Ramos (cell line): Measurements from ENCODE around the gene TCOF1.
"Not testable (repeated sequence)": the region's sequence is repeated elsewhere in the genome, so short reads cannot be mapped to it uniquely, and the experiment has no call there.

Experiments
- in situ Hi-C: fragments of 300-500 bp; cut with MboI; formaldehyde crosslinking; loops from one replicate; pipeline ENCODE4 v1.14.3; 2022; ENCODE audit warnings: low sequenced_read_pairs; ENCODE audit not compliant: unreplicated experiment

TCOF1 gene

DNA sequence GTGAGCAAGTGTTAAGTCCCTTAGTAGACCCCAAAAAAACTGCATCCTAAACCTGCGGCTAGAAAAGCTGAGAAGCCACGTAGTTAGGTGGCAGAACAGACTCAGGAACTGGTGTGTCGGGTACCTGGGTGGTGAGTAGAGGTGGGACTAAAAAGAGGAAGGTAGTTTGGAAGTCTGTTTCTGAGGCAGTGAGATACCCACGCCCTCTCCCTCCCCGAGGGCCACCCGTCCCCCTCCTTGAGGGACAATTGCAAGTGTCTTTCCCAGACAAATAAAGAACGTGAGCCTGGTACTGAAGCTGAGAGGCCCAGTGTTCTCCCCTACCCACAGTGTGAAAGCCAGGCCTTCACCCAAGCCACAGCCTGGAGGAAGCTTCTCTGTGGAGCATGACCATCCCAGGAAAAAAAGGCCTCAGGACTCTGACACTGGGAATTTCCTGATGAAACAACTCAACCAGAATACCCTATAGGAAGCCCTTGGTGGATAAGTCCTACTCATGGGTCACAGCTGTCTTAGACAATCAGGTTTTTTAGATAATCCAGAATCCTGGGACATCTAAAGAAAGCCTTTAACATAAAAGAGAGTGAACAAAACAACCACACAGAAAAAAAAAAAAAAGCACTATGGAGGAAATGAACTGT, 62.3 kb downstream of the TCOF1 start:
- in situ Hi-C loops = no loop called here

GRCh38 chr5:150422075-150422474, 64.6 kb downstream of the TCOF1 start:
- in situ Hi-C loops = no loop called here

- in situ Hi-C loops = no loop called here
These were observed 65.3 kb downstream of the TCOF1 start for GRCh38 chr5:150422758-150423157.

DNA sequence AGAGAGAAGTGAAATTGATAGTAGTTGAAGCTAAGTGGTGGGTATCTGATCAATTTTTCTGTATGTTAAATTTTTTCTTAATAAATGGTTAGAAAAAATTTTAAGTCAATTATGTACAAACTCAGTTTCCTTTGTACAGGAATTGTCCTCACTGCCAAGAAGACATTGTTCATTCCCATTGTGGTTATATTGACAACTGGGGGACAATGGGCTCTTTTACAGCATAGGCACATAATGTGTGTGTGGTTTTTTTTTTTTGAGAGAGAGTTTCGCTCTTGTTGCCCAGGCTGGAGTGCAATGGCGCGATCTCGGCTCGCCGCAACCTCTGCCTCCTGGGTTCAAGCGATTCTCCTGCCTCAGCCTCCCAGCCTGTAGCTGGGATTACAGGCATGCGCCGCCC, 68.7 kb downstream of the TCOF1 start:
- in situ Hi-C loops = not testable (repeated sequence)

- in situ Hi-C loops = no loop called here
These were observed 70.8 kb downstream of the TCOF1 start for GRCh38 chr5:150428106-150428876.

GRCh38 chr5:150428978-150429377, 71.5 kb downstream of the TCOF1 start:
- in situ Hi-C loops = no loop called here

DNA sequence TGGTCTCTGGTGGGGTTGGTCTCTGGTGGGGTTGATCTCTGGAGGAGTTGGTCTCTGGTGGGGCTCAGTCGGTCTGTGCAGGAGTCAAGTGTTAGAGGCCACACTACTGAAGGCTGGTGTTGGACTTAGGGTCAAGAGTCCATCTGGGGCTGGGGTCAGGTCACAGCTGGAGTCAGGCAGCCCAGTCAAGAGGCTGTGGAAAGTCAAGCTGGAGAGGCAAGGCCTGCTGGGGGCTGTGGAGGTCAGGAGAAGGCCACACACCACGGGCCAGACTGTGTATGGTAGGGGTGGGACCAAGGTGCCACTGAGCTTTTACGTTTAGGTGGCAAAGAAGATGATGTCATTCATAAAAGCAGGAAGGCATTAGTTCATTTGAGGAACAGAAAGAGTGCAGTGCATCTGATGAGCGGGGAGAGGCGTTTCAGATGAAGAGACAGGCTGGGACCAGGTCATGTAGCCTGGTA, 71.9 kb downstream of the TCOF1 start:
- in situ Hi-C loops = no loop called here

DNA sequence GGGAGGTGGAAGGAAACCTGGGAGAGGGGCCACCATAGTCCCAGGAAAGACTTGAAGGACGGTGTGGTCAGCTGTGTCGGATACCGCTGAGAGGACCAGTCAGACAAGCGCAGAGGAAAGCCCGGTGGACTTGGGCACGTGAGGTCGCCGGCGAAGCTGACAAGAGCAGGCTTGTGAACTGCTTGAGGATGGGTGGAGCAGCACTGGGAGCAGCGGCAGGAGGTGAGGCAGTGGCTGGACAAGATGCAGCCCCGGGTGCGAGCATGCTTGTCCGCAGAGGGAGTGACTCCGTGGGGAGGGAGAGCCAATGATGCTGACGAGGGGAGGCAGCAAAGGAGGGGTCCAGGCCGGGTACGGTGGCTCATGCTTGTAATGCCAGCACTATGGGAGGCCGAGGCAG, 73.6 kb downstream of the TCOF1 start:
- in situ Hi-C loops = loop anchor here (5.0 kb wide), 1 partner anchor 34 kb away; no protein-coding TSS in a partner anchor

GRCh38 chr5:150431574-150431973, 74.1 kb downstream of the TCOF1 start:
- in situ Hi-C loops = loop anchor here (5.0 kb wide), 1 partner anchor 34 kb away; no protein-coding TSS in a partner anchor

DNA sequence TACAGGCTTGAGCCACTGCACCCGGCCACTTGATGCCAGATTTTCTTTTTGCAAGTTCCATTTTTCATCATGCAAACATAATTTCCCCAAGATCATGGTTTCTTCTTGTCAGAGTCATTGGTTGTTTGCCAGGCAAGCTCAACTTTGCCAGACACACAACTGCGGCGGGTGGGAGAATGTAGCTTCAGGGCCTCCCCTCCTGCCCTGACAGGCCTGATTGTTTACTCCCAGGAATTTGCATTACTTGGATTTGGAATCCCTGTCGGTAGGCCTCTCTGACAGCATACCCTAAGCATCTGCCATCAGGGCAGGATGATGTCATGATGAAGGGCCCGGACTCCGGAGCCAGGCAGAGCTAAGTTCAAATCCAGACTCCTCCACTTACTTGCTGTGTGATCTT, 77.0 kb downstream of the TCOF1 start:
- in situ Hi-C loops = loop anchor here (5.0 kb wide), 1 partner anchor 37 kb away; no protein-coding TSS in a partner anchor

- in situ Hi-C loops = no loop called here
These were observed 78.7 kb downstream of the TCOF1 start for GRCh38 chr5:150436141-150436680.

DNA sequence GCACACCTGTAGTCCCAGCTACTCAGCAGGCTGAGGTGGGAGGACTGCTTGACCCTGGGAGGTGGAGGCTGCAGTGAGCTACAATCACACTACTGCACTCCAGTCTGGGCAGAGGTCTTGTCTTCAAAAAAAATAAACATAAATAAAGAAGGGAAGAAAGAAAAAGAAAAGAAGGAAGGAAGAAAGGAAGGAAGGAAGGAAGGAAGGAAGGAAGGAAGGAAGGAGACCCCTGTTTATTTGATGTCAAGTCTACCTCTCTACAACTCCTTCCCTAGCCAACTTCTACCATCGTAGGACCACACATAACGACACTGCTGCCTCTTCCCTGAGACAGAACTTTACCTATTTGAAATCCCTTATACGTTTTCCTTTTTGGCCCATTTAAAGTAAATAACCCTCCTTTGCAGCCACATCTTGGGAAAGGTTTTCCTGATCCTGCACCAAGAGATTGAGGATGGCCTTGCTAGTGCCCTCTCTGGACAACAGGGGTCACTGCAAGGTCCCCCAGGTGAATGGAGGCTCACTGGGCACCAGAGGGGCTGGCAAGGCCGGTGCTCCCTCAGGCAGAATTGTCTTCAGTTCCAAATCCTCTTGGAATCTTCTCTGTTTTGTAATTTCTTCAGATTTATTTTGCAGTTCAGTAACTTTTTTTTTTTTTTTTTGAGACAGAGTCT, 81.5 kb downstream of the TCOF1 start:
- in situ Hi-C loops = no loop called here

DNA sequence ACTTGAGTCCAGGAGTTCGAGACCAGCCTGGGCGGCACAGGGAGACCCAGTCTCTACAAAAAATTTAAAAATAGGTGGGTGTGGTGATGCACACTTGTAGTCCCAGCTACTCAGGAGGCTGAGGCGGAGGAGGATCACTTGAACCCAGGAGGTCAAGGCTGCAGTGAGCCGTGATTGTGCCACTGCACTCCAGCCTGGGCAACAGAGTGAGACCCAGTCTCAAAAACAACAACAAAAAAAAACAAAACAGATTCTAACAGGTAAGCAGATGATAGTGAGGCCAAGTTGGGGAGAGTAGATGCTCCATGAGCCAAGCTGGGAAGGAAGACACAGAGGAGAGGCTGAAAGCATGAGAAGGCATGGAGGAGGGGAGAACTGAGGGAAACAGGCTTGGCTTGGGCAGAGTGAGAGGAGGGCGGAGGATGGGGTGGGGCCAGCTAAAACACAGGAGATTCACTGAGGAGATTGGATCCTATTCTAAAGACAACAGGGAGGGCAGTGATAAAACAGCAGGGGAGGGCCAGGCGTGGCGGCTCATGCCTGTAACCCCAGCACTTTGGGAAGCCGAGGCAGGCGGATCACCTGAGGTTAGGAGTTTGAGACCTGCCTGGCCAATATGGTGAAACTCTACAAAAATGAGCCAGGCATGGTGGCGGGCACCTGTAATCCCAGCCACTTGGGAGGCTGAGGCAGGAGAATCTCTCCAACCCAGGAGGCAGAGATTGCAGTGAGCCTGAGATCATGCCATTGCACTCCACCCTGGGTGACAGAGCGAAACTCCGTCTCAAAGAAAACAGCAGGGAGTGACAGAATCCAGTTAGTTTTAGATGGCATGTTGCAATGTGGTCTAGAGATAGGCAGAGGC, 83.7 kb downstream of the TCOF1 start:
- in situ Hi-C loops = no loop called here

DNA sequence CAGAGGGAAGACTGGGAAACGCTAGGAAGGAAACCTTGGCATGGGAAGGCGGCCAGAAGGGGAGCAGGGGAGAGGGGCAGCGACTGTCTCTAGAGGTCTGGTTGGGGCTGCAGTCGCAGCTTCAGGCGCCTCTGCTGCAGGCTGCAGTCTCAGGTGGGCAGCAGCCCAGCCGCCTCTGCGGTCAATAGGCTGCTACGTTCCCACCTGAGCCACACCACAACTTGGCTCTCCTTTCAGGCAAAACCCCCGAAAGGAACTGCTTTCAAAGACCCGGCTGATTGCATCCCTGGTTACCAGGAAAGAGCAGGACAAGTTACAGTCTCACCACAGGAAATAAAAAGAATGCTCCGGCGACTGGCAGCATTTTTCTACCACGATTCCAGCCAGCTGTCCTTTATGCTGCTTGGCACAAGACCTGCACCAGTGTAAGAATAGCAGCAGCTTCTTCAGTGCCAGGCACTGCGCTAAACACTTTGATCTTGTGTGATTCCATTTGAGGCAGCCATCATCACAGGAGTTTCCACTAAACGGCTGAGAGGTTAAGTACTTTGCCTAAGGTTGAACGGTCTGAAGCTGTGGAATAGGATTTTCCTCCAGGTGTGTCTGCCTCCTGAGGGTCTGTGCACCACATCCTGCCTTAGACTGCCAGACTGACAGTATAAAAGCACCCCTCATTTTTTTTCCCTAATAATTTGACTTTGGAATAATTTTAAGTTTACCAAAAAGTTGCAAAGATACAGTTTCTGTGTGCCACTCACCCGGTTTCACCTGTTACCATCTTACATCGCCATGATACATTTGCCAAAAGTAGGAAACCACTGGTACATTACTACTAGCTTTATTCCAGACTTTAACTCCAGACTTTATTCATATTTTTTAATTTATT, 84.6 kb downstream of the TCOF1 start:
- in situ Hi-C loops = no loop called here

DNA sequence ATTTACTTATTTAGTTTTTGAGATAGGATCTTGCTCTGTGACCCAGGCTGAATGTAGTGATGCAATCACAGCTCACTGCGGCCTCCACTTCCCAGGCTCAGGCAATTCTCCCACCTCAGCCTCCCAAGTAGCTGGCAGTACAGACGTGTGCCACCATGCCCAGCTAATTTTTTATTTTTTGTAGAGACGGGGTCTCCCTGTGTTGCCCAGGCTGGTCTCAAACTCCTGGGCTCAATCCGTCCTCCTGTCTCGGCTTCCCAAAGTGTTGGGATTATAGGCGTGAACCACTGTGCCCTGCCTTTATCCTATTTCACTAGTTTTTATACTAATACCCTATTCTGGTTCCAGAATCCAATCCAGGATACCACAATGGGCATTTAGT, 85.2 kb downstream of the TCOF1 start:
- in situ Hi-C loops = no loop called here

DNA sequence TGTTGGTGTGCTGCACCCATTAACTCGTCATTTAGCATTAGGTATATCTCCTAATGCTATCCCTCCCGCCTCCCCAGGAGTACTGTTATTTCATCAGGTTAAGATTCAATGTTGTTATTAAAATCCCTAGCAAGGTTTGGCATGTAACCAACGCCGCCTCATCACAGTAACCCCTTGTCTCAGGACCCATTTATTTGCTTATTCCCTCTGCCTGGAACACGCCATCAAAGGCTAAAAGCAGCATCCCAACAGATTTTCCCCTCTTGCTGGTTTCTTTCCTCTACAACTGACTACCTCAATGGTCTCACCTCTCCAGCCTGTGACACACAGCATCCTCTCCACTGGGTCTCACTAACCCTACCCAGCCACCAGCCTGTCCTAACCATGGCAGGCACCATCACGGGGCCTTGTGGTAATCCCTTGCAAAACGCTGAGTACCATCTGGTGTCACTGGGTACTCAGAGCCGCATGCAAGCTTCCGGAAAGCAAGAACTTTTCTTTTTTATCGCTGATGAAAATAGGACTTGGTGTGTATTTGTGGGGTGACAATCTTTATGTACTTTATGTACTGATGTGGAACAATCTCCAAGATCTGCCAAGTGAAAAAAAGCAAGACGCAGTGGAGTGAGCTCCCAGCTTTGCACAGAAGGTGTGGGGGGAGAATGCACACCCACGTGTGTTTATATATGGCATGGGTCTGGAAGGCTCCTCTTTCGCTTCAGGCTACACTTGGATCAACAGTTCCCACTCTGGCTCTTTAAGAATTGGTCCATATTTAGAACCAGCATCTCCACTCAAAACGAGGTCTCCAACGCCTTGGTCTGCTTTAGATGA, 86.0 kb downstream of the TCOF1 start:
- in situ Hi-C loops = no loop called here

DNA sequence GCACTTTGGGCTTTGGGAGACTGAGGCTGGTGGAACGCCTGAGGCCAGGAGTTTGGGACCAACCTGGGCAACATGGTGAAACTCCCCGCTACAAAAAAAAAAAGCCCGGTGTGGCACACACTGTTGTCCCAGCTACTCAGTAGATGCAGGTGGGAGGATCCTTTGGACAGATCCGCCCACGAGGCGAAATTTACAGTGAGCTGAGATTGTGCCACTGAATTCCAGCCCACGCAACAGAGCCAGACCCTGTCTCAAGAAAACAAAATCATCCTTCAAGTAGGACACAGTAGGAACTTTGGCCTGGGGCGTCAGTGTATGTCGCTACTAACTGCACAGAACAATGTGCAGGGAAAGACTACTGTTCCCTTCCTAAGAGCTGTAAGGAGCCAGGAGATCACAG, 87.3 kb downstream of the TCOF1 start:
- in situ Hi-C loops = no loop called here

DNA sequence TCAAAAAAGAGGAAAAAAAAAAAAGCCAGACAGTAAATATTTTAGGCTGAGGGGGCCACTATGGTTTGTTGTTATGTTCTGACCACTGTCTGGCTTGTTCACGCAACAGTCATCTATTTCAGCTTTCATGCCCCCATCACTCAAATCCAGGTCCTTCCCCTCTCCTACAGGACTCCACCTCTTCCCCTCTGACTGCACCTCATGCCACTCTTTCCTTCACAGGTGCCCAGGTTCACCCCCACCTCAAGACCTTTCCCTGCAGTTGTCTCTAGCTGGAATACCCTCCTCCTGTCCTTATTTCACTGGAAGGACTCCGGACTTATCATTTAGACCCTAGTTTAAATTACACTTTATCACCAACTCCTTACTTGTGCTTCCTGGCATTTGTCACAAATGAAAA, 88.6 kb downstream of the TCOF1 start:
- in situ Hi-C loops = no loop called here
